Measurements from ENCODE around the gene MUC5AC. TPM values are rescaled to one million over a fixed set of nuclear protein-coding genes. Genes with fewer than 3 reads are reported as not detected.
"Not testable (repeated sequence)": the region's sequence is repeated elsewhere in the genome, so short reads cannot be mapped to it uniquely, and the experiment has no call there.

MUC5AC gene
- total RNA-seq, 6 experiments from 2014 or later, result not detected

DNA sequence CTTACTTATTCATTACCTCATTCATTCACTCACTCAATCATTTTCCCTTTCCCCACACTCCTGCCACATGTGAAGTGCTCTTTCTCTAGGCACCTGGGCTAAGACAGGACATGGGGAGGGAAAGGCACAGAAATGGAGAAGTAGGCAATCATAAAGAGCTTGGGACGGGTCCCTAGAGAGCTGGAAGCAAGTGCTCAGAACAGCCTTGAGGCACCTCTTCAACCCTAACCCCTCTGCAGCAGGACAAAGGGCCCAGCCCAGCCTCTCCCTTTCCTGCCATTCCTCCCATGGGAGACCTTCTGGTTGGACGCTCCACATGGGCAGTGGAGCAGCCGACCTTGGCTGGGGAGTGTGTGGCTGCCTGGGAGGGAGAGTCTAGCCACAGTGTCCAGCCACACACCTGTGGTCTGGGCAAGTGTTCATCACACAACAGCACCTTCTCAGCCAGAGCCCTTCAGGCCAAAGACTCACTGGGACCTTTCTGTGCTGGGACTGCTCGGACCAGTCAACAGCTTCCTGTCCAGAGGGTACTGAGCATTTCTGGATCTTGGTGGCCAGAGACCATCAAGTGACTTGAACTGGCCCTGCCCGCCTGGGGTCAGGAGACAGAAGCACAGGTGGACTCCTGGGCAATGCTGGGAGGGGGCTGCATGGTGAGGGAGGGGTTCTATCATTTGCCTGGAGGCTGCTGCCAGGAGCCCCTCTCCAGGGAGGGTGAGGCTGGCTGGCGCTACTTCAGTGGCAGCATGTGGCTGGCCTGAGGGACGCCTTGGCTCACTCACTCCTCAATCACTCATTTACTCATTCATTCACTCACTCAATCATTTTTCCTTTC lies 1.0 kb upstream of the MUC5AC start:
- TF ChIP-seq, protein P1, sequence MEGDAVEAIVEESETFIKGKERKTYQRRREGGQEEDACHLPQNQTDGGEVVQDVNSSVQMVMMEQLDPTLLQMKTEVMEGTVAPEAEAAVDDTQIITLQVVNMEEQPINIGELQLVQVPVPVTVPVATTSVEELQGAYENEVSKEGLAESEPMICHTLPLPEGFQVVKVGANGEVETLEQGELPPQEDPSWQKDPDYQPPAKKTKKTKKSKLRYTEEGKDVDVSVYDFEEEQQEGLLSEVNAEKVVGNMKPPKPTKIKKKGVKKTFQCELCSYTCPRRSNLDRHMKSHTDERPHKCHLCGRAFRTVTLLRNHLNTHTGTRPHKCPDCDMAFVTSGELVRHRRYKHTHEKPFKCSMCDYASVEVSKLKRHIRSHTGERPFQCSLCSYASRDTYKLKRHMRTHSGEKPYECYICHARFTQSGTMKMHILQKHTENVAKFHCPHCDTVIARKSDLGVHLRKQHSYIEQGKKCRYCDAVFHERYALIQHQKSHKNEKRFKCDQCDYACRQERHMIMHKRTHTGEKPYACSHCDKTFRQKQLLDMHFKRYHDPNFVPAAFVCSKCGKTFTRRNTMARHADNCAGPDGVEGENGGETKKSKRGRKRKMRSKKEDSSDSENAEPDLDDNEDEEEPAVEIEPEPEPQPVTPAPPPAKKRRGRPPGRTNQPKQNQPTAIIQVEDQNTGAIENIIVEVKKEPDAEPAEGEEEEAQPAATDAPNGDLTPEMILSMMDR (IDR thresholded peaks at IDR 0.05), result no peak
- Mint-ChIP-seq H3K36me3 (ENCODE audit: low read depth) (no peaks in the 10 kb centered on the region), H3K9me3 (no peaks in the 10 kb centered on the region; the same call in 1 of the 2 replicates), H3K27me3 (ENCODE audit: insufficient read depth) (peaks cover 5% of the 10 kb centered on the region; the same call in 1 of the 2 replicates), H3K4me1 (ENCODE audit: low read depth) (no peaks in the 10 kb centered on the region), H3K4me3 (no peak overlapping the region), H3K27ac (no peak overlapping the region)
- no peak for DNase-seq

GRCh38 chr11:1157341-1157644 lies 460 bp upstream of the MUC5AC start:
- Mint-ChIP-seq H3K36me3 (ENCODE audit: low read depth) (no peaks in the 10 kb centered on the region), H3K27me3 (ENCODE audit: insufficient read depth) (peaks cover 6% of the 10 kb centered on the region; the same call in 1 of the 2 replicates), H3K9me3 (no peaks in the 10 kb centered on the region; the same call in 1 of the 2 replicates), H3K4me1 (ENCODE audit: low read depth) (no peaks in the 10 kb centered on the region), H3K27ac (no peak overlapping the region), H3K4me3 (no peak overlapping the region)
- no peak for DNase-seq
- TF ChIP-seq, protein P1 (IDR thresholded peaks at IDR 0.05), result no peak

DNA sequence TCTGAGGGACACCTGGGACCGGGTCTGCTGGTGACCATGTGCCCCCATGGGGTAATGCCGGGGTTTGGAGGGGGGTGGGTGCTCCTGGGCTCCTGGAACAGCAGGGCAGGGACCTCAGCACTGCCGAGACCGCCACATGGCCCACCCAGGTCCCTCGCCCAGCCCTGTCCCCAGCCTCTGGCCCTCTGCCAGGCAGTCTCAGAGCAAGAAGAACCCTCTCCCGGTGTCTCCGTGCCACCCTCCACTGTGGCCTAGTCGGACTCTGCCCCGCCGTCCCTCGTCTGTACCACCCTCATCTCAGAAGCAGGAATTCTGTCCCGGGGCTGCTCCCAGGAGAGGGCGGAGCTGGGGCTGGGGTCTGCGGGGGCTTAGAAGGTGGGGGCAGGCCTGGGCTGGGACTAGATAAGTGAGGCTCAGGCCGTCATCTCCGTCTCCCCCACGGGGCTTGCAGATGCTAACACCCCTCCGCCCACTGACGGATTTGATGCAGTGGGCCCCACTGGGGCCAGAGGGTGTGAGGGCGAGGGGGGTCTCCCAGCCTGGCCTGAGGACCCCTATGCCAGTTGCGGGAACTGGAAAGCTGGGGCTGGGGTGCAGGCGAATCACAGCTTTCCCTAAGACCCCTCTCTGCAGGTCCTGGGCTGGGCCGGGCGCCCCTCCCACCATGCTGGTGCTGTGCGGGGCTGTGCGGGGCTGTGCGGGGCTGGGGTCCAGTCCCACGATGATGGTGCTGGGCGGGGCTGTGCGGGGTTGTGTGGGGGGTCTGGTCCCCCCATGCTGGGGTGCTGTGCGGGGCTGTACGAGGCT lies 1.1 kb downstream of the MUC5AC start:
- Mint-ChIP-seq H3K4me3 (no peak overlapping the region), H3K36me3 (ENCODE audit: low read depth) (no peaks in the 10 kb centered on the region), H3K9me3 (no peaks in the 10 kb centered on the region; the same call in 1 of the 2 replicates), H3K27ac (no peak overlapping the region), H3K4me1 (ENCODE audit: low read depth) (no peaks in the 10 kb centered on the region), H3K27me3 (ENCODE audit: insufficient read depth) (peaks cover 9% of the 10 kb centered on the region)
- DNase-seq, result no peak
- TF ChIP-seq, protein P1 (IDR thresholded peaks at IDR 0.05), result no peak

- not testable (repeated sequence) for H3K36me3 Mint-ChIP-seq (ENCODE audit: low read depth); H3K4me1 Mint-ChIP-seq (ENCODE audit: low read depth); H3K4me3 Mint-ChIP-seq; H3K27ac Mint-ChIP-seq; H3K9me3 Mint-ChIP-seq; DNase-seq; H3K27me3 Mint-ChIP-seq (ENCODE audit: insufficient read depth)
Measured at GRCh38 chr11:1159488-1160220, 1.9 kb downstream of the MUC5AC start.

DNA sequence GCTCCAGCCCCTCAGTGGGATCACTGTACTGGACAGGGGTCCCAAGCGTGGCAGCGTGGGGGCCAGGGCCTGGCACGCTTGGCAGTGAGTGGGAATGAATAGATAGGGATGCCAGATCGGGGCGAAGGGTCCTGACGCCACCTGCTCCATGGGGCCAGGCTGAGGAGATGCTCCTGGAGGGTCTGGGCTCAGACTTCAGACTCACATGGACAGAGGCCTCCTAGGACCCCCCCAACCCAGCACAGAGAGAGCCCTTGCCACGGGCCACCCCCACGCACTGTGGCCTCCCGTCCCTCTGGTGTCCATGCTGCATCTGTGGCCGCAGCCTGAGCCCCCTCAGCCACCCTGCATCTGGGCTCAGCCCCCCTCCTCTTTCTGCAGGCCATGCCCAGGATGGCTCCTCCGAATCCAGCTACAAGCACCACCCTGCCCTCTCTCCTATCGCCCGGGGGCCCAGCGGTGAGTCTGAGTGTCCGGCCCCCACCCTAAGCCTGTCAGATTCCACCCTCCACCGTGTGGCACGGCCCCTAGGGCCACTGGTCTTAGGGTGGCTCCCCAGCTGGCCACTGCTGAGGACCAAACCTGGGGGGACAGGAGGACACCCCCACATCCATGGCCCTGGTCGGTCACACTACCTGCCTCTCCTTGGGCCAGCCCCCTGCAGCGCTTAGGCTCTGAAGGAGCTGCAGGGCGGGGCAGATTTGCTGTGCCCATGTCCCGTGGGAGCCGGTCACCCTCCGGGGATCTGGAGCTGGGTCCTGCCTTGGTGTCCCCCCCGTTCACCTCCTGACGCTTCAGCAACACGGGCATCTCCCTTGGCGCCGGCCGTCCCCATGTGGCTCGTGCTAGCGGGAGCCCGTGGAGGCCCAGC lies 2.7 kb downstream of the MUC5AC start:
- Mint-ChIP-seq H3K4me3 (no peak overlapping the region), H3K36me3 (ENCODE audit: low read depth) (no peaks in the 10 kb centered on the region), H3K27ac (no peak overlapping the region), H3K27me3 (ENCODE audit: insufficient read depth) (peaks cover 9% of the 10 kb centered on the region), H3K4me1 (ENCODE audit: low read depth) (no peaks in the 10 kb centered on the region), H3K9me3 (no peaks in the 10 kb centered on the region)
- TF ChIP-seq, protein P1 (IDR thresholded peaks at IDR 0.05), result no peak
- no peak for DNase-seq

All from HFFc6 (cell line).